OCI-LY3 (cell line): ENCODE results near the gene TTC28.

Experiments used
- CTCF ChIP-seq: fragments of 200-600, 300-600 bp; sonication (generic); IDR thresholded peaks from 2 replicates; pipeline ENCODE4 v1.5.1; 2014; ENCODE audit warnings: antibody characterized with exemption, low read length, low read depth
- EZH2phosphoT487 ChIP-seq: fragments of 200-600 bp; shearing (Covaris generic); IDR thresholded peaks from 2 replicates; pipeline ENCODE4 v1.6.1; 2018; ENCODE audit warnings: antibody characterized with exemption, mixed run types, low read depth

- TF ChIP-seq CTCF (no peak), EZH2phosphoT487 (no peak)
These were observed 50.0 kb downstream of the TTC28 start for GRCh38 chr22:28629420-28630176.
